ENCODE measurements around the gene STK32C. TPM values are rescaled to one million over a fixed set of nuclear protein-coding genes. Genes with fewer than 3 reads are reported as not detected.

The STK32C gene
- total RNA-seq, 1 donor from 2014 or later: 13.0 TPM

DNA sequence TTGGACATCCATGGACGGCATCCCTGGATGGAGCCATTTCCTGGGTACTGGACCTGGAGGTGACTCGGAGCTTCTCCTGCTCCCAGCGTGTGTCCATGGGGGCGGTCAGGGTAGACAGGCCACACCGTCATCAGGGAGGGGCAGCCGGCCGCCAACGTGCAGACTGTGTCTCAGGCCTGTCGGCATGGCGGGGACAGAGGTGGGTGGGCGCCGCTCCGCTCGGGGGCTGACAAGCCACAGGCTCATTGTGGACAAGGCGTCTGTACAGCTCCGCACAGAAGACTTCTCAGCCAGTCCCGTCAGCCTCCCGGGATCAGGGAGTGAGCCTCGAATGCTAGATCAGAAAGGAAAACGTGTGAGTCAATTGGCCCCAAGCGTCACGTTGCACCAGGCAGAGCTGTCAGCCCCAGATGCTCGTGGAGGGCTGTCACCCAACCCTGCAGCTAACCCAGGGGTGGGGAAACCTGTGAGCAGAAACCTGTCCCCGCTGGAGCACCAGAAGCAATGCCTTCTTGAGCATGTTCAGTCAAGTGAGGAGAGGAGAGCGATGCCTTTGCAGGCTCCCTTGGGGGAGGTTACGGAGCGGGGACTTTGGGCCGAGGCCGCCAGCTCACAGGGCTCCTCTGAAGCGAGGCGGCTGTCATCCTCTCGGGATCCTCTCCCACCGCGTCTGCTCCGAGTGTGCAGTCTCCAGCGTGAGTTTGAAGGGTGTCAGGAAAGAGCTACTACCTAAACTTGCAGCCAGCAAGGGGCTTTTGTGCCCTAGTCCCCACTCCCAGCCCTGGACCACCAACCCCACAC, 137.0 kb downstream of the STK32C start:
- H3K4me3 ChIP-seq (ENCODE audit: low read depth, low read length): no peak overlapping the region
- TF ChIP-seq, protein P1, sequence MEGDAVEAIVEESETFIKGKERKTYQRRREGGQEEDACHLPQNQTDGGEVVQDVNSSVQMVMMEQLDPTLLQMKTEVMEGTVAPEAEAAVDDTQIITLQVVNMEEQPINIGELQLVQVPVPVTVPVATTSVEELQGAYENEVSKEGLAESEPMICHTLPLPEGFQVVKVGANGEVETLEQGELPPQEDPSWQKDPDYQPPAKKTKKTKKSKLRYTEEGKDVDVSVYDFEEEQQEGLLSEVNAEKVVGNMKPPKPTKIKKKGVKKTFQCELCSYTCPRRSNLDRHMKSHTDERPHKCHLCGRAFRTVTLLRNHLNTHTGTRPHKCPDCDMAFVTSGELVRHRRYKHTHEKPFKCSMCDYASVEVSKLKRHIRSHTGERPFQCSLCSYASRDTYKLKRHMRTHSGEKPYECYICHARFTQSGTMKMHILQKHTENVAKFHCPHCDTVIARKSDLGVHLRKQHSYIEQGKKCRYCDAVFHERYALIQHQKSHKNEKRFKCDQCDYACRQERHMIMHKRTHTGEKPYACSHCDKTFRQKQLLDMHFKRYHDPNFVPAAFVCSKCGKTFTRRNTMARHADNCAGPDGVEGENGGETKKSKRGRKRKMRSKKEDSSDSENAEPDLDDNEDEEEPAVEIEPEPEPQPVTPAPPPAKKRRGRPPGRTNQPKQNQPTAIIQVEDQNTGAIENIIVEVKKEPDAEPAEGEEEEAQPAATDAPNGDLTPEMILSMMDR (conservative IDR thresholded peaks at IDR 0.05; ENCODE audit: low read depth, low read length): no peak
- no peak for DNase-seq (ENCODE audit: low read depth)

DNA sequence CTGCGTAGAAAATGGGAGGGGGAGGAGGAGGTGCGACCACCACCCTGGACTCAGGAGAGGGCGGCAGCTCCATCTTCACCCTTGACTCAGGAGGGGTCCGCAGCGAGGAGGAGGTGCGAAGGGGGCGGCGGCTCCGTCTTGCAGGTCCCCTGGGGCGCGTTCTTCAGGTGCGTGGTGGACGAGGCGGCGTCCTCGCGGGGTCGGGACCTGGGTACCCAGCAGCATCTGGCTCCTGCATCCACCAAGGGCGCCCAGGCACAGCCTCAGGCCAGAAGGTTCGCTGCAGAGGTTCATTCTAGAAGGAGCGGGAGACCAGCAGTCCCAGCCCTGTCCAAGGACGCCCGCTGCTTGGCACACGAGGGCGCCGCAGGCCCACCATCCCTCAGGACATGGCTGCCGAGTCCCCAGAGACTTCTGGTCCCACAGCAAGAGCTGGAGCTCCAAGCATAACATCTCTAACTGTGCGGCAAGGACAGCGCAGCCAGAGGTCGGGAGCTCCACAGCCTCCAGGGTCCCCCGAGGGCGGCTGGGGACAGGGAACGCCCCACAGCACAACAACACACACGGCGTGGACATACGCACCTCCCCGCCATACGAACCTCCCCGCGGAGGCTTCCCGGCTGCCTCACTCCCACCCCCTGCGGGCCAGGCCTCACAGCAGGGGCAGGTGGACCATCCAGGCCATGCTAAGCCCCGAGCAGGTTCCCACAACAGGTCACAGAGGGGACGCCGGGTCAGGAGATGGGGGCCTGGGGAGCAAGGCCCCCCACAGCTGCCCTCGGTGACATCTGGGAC, 137.8 kb downstream of the STK32C start:
- TF ChIP-seq, protein P1 (conservative IDR thresholded peaks at IDR 0.05; ENCODE audit: low read depth, low read length): no peak
- DNase-seq (ENCODE audit: low read depth): no peak

DNA sequence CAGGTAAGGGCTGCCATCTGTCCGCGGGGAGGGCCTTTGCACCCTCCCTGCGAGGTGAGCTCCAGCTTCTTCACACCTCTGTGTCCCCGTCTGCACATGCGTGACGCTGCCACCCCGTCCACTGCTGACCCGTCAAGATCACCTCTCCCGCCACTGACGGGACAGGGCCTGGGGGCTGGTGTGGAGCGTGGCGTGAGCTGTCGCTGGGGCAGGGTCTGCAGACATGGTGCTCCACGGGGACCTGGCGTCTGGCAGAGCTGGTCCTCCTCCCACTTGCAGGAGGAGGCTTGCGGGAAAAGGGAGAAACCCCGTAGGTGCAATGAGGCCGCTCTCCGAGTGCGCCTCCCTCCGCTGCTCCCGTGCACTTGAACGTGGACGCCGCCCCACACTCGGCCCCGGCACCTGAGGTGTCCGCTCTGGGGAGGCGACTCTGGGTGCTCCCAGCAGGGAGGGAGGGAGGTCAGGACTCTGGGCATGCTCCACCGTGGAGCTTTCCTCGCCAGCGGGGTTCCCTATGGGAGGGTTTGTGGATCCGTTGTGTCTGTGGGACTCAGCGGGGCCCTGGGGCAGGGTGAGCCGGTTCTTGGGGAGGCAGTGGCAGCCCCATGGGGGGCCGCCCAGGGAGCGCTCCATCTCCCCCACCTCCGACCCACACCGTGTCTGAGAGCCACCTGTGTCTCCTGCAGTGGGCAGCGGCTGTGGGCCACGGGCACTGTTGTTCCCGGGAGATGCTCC, 138.6 kb downstream of the STK32C start:
- TF ChIP-seq, protein P1 (conservative IDR thresholded peaks at IDR 0.05; ENCODE audit: low read depth, low read length): no peak
- H3K4me3 ChIP-seq (ENCODE audit: low read depth, low read length): no peak overlapping the region
- no peak for DNase-seq (ENCODE audit: low read depth)

More for the DNA sequence above, 137.8 kb downstream of the STK32C start:
- H3K4me3 ChIP-seq (ENCODE audit: low read depth, low read length): no peak overlapping the region

DNA sequence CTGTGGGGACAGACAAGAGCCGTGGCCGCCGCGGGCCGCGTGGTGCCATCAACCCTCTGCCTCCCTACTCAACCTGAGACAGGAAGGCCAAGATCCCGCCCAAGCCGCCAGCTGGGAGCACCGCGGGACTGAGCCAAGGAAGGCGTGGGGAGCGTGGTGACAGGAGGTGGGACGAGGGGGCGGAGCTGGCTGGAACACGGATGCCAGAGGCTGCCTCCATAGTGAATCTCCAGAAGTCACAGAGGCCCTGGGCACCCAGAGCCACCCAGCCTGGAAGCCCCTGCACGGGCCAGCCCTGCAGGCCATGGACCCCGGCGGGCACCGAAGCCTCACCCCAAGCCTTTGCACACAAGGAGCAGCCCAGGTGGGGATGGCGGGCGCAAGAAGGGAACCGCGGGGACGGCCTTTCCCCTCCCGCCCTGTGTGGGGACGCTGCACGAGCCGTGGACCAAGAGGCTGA, 139.1 kb downstream of the STK32C start:
- DNase-seq (ENCODE audit: low read depth): no peak
- TF ChIP-seq, protein P1 (conservative IDR thresholded peaks at IDR 0.05; ENCODE audit: low read depth, low read length): no peak
- no peak overlapping the region for H3K4me3 ChIP-seq (ENCODE audit: low read depth, low read length)

DNA sequence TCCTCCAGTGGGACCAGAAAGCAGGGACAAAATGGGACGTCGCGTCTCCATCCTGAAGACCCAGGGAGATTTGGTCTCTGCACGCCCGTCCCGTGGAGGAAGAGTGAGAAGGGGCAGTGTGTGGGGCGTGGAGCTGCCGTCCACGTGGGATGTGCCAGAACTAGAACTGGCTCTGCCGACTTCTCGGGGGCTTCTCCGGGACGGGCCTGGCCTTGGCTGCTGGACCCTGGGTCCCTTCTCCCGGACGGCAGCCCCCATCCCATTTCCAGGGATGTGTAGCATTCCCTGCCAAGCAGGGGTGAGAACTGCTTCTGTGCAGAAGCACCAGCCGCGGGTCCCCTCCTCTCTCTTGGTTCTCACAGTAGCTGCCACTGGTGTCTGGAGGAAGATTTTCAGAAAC, 139.8 kb downstream of the STK32C start:
- DNase-seq (ENCODE audit: low read depth): no peak
- TF ChIP-seq, protein P1 (conservative IDR thresholded peaks at IDR 0.05; ENCODE audit: low read depth, low read length): no peak
- no peak overlapping the region for H3K4me3 ChIP-seq (ENCODE audit: low read depth, low read length)

DNA sequence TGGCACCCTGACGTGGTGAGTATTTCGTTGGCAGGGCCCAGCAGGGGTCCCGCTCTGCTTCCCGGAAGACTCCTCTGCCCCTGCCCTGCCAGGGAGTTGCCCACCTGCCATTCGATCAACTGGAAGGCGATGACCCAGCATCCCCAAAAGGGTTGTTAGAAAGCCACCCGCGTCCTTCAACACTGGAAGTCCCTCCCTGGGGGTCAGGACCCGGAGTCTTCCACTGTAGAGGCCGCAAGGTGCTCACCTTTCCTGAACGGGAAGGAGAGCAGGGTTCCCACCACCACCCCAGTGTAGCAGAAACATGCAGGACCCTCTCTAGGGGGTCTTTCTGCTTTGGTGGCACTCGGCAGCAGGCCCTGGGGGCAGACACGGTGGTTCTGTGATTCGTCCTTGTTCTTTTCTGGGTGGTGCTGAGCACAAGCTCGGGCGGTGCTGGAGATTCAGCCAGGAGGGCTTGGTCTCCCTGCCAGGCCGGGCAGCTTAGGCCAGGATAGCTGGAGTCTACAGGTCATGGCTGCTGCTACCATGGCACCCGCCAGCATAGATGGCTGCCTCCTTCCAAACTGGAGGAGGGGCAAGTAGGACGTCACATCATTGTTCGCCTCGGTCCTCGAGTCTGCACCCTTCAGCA, 140.6 kb downstream of the STK32C start:
- DNase-seq (ENCODE audit: low read depth): no peak
- TF ChIP-seq, protein P1 (conservative IDR thresholded peaks at IDR 0.05; ENCODE audit: low read depth, low read length): no peak
- H3K4me3 ChIP-seq (ENCODE audit: low read depth, low read length): no peak overlapping the region
